ENCODE data around the gene PER2. TPM values are rescaled to one million over a fixed set of nuclear protein-coding genes. Genes with fewer than 3 reads are reported as not detected.

PER2 gene
- polyA plus RNA-seq, 3 donors: 3.6 to 5.6 (median 4.9) TPM

DNA sequence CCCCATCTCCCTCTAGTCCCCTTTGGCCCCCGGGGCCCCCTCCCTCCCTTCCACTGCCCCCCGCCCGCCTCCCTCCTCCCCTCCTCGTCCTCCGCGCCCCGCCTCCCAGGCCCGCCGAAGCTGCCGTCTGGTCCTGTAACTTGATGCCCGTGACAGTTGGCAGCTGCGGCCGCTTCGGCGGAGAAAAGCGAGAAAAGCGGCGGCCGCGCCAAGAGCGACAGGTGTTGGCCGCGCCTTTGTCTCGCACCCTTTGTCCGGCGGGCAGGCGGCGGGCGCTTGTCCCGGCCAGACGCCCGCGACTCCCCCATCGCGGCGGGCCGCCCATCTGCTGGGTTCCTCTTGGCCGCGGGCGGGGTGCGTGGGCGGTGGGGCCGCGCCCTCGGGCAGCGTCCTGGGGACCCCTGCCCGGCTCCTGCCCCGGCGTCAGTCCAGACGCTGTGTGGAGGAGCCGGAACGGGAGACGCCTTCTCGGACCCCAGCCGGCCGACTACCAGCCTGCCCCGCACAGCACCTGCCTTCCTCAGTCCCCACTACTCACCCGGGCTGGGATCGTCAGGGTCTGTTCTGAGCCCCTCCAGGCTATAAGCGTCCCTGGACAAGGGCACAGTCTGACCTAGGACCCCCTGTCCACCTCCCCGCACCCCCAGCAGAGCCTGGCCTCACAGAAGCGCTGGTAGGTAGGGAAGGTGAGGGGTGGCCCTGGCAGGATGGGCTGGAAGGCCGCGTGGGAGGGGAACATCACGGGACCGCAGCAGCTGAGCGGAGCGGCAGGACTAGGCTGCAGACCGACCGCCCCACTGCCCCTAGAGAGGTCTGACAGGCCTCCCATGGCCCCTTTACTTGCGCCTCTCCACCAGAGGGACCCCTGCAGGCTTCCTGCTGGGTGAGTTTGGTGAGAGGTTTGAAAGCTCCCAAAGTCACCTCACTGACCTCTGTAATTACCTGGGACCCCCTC, 47.4 kb downstream of the PER2 start:
- WGBS, 3 donors: 12 to 22% (median 14%) methylated on average over 45 to 71 of the region's 71 CpGs
- no peak overlapping the region for H3K27ac ChIP-seq (ENCODE audit: low read depth, low read length)

DNA sequence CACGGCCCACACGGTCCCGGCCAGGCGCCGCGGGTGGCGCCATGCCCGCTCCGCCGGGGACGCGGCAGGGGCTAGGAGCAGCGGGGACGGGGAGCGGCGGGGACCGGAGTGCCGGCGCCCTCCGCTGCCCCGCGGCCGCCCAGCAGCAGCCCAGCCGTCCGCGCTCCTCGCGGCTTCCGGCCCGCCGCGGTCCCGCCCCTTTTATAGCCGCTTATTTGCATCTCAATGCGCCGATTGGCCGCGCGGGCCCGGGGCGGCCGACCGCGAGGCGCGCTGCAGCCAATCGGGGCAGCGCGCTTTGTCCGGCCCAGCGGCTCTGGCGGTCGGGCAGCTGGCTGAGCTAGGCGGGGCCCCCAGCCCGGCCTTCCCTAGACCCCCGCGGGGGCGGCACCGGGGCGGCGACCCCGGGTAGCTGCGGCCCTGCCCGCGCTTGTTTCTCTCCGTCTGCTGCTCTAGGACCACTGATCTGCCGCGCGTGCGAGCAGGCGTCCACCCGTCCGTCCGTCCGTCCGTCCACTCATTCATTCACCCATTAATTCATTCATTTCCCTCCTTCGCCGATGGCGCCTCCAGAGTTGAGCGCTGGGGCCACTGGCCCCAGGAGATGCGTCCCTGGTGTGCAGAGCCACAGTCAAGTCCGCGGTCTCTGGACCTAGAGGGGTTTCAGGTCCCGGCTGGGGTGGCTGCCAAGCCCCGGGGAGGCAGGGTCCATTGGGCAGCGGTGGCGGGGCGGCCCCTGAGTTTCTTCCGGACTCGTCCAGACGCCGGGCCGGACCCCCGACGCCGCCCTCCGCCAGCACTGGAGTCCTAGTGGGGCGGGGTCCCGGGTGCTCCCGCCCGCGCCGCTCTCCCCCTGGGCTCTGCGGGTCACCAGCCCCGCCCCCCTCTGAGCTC, 48.3 kb downstream of the PER2 start, which contains the start of gene HES6:
Gene HES6 (minus strand): TSS at position 176 of the 894 bp plus-strand sequence. CDS start 133 bp downstream, at position 43.
- H3K27ac ChIP-seq (ENCODE audit: low read depth, low read length): no peak within 1 kb of the TSS
- 0 to 1% (median 1%) methylated on average over 74 to 105 of the region's 105 CpGs for WGBS, 3 donors

DNA sequence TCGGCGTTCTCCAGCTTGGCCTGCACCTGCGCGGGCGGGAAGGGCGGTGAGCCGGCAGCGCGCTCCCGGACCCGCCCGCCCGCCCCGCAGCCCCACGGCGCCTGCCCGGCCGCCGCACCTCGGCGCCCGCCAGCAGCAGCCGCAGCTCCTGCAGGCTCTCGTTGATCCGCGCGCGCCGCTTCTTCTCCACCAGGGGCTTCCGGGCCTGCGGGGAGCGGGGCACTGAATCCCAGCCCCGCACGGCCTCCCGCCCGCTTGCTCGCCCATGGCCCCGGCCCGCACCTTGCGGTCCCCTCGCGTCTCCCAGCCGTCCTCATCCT, 48.9 kb downstream of the PER2 start:
- H3K27ac ChIP-seq (ENCODE audit: low read depth, low read length): no peak overlapping the region
- 0 to 1% (median 1%) methylated on average over 28 to 43 of the region's 43 CpGs for WGBS, 3 donors

DNA sequence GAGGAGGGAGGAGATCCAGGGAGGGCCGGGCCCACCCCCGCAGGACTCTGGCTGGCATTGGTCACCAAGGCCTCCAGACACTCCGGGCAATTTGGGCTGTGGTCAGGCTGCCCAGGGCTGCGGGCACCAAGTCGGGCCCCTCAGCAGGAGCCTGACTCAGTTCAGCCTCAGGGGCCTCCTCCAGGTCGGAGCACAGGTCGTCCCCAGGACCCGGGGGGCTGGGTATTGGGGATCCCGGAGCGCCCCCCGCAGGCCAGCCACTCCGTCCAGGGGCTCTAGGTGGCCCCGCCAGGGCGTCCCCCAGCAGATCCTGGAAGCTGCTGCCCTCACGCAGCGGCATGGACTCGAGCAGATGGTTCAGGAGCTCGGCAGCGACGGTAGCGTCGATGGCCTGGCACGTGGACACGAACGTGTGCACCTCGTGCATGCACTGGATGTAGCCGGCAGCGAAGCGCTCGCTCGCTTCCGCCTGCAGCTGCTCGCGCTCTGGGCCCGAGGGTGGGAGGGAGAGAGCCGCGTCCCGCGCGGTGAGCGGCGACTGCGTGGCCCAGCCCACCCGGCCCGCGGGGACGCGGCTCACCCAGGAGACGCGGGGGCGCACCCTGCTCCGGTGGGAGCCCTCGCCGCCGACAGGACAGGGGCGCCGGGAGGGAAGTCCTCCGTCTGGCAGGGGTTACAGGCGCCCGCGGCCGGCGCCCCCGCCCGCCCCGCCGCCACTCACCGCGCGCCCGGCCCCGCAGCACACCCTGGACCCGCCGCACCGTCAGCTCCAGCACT, 49.5 kb downstream of the PER2 start:
- no peak overlapping the region for H3K27ac ChIP-seq (ENCODE audit: low read depth, low read length)
- 21 to 34% (median 31%) methylated on average over 33 to 75 of the region's 75 CpGs for WGBS, 3 donors

DNA sequence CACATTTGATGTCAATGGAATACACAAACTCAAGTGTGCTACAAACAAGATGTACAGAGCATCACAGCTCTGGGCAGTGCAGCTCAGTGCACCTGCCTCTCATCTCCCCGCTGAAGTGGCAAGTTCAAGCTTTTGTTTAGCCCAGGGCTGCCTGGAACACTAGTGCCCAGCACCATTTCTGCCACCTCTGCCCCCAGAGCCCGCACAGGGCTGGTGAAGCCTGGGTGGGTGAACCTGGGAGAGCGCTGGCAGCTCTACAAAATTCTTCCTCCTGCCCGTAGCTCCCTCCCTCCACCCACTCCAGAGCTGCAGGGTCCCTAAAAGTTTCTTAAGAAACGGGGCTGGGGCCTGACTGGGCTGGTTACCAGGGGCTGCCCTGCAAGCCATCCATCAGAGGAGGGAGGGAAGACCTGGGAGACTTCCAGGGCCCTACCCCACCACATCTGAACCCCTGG, 50.1 kb downstream of the PER2 start:
- no peak overlapping the region for H3K27ac ChIP-seq (ENCODE audit: low read depth, low read length)
- WGBS, 3 donors: 83 to 90% (median 85%) methylated on average over 5 of the region's 5 CpGs

DNA sequence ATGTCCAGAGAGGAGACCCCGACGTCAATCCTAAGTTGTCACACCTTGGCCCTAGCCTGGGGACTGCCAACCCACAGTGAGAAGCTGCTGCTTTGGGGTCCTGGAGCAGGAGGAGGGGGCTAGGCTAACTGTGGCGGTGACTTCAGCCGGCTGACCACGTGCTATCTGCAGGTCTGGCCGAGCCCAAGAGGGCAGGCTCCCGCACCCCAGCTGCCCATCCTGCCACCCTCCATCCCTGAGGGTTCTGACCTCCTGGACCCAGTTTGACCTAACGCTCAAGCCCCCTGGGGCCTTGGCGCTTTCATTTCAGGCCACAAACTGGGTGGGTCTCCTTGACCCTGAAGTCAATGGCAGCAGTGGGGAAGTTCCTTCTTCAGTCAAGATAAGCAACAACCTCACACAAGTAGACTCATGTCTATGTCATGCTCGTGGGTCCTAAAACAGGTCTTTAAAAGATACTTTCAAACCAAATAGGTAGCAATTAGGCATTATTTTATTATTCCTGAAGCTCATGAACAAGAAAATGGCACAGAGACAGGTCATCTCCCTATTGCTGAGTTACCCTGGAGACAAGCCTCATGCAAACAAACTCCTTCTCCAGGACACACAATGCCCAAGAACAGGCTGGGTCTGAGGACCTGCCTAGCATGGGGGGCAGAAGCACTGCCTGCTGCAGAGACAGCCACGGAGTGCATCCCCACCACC, 50.8 kb downstream of the PER2 start:
- H3K27ac ChIP-seq (ENCODE audit: low read depth, low read length): no peak overlapping the region
- WGBS, 3 donors: 77 to 87% (median 83%) methylated on average over 11 of the region's 11 CpGs

DNA sequence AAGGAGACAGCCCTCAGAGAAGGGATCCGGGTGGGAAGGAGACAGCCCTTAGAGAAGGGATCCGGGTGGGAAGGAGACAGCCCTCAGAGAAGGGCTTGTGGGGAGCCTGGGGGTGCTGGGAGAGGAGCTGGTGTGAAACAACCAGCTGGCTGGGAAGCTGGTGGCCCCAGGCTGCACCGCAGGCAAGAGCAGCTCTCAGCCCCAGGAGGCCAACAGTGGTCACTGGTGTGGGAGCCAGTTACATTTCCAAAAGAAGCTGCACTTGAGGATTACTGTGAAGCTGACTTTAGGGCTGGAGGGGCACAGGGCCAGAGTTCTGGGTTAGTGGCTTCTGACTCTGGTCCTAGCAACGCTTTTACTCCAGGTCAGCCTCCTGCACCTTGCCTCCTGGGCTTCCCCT, 51.8 kb downstream of the PER2 start:
- H3K27ac ChIP-seq (ENCODE audit: low read depth, low read length): no peak overlapping the region
- 71 to 91% (median 81%) methylated on average over 4 of the region's 4 CpGs for WGBS, 3 donors

DNA sequence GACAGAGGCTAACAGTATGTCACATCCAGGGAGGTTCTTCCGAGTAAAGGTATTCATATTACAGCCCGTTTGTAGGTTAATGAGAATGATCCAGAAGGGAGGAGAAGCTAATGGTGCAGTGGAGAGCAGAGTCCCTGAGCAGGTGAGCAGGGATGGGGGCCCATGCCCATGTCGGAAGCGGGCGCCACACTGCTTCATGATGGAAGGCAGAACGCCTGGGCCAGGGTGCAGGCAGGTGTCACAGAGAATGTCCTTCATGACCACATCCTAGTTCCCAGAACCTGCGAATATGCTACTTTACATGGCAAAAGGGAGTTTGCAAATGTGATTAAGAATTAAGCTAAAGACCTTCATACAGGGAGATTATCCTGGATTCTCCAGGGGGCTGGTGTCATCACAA, 52.6 kb downstream of the PER2 start:
- 90 to 93% (median 92%) methylated on average over 7 of the region's 7 CpGs for WGBS, 3 donors
- H3K27ac ChIP-seq (ENCODE audit: low read depth, low read length): no peak overlapping the region

DNA sequence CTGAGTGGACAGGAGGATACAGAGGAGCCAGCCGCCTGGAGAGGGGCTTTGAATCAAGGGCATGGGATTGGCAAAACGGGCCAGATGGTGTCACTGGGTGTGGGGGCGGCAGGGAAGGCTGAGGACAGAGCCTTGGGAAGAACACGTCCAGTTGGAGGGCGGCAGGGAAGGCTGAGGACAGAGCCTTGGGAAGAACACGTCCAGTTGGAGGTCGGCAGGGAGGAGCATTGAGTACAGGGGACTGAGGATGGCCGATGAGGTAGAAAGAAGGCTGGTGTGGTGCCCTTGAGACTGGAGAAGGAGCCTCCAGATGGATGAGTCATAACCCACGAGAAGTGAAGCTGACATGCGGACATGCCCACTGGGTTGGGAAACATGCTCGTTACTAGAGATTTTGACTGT, 53.1 kb downstream of the PER2 start:
- WGBS, 3 donors: 72 to 79% (median 75%) methylated on average over 11 of the region's 11 CpGs

DNA sequence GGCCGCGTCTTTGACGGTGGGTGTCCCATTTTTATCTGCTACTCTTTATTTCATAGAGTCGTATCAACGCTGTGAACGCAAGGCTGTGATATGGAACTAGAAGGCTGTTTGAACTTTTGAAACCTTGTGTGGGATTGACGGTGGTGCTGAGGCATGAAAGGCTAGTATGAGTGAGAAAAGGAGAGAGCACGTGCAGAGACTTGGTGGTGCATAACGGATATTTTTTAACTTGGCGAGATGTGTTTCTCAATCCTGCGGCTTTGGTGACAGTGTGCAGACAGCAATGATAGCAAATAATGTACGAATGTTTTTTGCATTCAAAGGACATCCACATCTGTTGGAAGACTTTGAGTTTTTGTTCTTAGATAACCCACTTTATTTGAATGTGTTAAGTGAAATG, 54.8 kb downstream of the PER2 start:
- no peak overlapping the region for H3K27ac ChIP-seq (ENCODE audit: low read depth, low read length)
- 83 to 87% (median 86%) methylated on average over 12 of the region's 12 CpGs for WGBS, 3 donors

More for the DNA sequence above, 53.1 kb downstream of the PER2 start:
- H3K27ac ChIP-seq (ENCODE audit: low read depth, low read length): no peak overlapping the region

DNA sequence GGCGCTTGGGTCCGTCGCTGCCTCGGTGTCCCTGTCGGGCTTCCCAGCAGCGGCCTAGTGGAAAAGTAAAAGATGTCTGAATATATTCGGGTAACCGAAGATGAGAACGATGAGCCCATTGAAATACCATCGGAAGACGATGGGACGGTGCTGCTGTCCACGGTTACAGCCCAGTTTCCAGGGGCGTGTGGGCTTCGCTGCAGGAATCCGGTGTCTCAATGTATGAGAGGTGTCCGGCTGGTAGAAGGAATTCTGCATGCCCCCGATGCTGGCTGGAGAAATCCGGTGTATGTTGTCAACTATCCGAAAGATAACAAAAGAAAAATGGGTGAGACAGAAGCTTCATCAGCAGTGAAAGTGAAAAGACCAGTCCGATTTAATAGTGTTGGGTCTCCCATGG, 56.6 kb downstream of the PER2 start:
- no peak overlapping the region for H3K27ac ChIP-seq (ENCODE audit: low read depth, low read length)

DNA sequence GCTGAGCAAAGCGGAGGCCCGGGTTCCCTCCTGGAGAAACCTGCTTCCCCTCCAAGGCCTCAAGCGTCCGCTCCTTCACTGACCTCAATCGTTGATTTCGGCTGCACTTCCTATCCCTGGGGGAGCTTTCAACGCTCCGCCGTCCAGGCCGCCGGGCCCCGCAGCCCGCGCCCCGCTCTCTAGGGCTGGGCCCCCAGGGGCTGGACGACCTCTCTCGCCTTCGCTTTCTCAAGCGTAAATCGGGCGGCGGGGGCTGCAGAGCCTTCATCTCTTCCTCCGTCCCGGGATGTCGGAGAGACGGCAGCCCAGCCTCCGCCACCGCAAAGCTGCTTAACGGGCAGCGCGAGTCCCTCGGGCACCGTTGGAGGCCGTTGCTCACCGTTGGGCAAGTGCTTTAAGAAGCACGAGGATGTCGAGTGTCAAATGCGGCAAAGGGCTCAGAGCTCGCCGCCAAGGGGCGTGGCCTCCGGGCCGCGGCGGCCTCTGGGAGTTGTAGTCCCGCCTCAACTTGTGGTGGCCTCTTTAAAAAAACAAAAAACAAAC, 57.1 kb downstream of the PER2 start:
- 1 to 11% (median 2%) methylated on average over 42 to 46 of the region's 46 CpGs for WGBS, 3 donors
- no peak overlapping the region for H3K27ac ChIP-seq (ENCODE audit: low read depth, low read length)

More for the DNA sequence above, 56.6 kb downstream of the PER2 start:
- 54 to 64% (median 55%) methylated on average over 21 of the region's 21 CpGs for WGBS, 3 donors

DNA sequence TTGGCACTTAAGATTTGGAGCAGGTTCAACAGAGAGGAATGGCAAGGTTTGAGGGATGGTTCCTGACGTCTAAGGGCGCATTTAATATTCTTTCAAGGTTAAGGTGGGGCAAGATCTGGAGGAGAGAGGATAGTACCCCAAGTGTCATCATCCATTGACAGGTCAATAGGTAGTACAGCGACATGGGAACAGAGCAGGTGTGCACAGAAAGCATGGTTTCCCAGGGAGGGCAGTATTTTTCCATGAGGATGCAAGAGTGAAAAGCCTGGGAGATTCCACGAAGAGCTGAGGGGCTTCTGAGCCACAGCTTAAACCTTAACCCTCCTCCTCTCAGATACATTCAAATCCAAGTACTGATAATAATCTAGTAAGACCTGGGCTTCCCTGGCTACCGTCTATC, 57.7 kb downstream of the PER2 start:
- 47 to 84% (median 77%) methylated on average over 5 of the region's 5 CpGs for WGBS, 3 donors
- no peak overlapping the region for H3K27ac ChIP-seq (ENCODE audit: low read depth, low read length)

DNA sequence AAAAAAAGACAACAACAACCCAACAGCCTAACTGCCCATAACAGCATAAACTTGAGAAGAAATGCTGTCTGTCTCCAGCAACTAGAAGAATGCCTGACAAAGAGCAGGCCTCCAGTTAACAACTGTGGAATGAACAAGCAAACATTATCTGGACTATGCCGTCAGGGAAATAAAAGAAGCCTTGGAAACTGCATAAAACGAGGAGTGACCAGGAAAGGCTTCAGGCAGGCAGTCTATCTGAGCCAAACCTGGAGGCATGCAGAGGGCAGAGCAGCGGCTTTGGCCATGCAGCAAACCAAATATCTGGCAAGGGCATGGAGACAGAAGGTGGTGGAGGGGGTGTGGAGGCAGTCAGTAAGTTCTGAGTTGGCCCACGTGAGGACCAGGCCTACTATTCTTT, 59.7 kb downstream of the PER2 start:
- WGBS, 3 donors: 47 to 75% (median 71%) methylated on average over 4 of the region's 4 CpGs
- no peak overlapping the region for H3K27ac ChIP-seq (ENCODE audit: low read depth, low read length)

DNA sequence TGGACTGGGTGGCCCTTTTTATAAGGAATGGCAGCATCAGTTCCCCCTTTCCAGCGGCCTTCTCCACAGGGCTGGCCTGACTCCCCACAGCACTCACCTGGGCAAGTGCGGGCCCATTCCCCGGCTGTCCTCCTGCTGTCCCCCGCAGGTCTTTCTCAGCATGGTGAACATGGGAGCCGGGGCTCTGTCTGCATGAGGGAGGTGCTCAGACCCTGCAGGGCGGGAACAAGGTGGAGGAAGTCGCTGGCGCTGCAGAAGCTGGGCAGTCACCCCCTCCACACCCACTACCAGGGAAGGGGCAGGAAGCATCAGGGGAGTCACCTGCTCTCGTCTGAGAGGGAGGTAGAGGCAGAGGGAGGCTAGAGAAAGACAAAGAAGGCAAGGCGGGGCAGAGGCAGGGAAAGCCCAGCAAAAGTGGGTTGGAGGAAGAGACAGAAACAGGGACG, 60.8 kb downstream of the PER2 start:
- H3K27ac ChIP-seq (ENCODE audit: low read depth, low read length): no peak overlapping the region
- 73 to 92% (median 90%) methylated on average over 11 of the region's 11 CpGs for WGBS, 3 donors

DNA sequence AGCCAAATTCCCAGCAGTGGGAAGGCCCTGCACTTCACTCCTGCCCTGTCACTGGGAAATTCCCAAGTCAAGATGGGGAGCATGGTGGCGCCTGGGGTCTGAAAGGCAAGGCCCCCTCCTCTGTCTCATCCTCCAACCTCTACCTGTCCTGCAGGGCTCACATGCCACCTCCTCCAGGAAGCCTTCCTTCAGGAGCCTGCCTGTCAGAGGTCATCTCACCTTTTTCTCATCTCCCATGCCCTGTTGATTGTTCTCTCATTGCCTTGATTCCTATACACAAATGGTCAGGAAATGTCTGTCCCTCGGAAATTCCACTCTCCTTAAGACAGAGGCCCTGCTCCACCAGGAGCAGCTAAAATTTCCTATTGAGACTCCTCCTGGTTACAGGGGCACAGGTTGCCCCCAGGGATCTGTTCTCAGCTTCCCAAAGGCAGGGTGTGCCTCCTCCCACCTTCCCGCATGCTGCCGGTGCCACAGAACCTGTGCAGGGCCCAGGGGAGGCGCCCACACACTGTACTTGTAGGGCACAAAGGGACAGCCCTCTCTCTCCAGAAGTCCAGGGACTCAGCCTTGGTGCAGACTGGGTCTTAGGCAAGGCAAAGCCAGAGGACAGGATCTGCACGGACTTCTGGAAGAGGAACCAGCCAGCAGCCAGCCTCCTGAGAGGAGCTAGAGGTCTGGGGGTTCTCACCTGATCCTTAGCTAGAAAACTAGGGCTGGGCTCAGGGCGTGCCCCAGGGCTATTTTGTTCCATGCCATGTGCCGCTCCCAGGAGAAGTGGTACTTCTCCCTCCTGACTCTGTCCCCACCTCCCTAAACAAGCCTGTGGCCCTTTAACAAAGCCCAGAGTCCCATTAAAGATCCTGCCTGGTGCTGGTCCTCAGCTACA, 61.5 kb downstream of the PER2 start:
- WGBS, 3 donors: 88 to 95% (median 91%) methylated on average over 8 of the region's 8 CpGs
- no peak overlapping the region for H3K27ac ChIP-seq (ENCODE audit: low read depth, low read length)
